Measurements from ENCODE around the gene ANKS1B. TPM values are rescaled to one million over a fixed set of nuclear protein-coding genes. Genes with fewer than 3 reads are reported as not detected.
"Not testable (repeated sequence)": the region's sequence is repeated elsewhere in the genome, so short reads cannot be mapped to it uniquely, and the experiment has no call there.

ANKS1B gene
- total RNA-seq, 2 experiments from 2014 or later: 0.96 to 1.1 TPM

DNA sequence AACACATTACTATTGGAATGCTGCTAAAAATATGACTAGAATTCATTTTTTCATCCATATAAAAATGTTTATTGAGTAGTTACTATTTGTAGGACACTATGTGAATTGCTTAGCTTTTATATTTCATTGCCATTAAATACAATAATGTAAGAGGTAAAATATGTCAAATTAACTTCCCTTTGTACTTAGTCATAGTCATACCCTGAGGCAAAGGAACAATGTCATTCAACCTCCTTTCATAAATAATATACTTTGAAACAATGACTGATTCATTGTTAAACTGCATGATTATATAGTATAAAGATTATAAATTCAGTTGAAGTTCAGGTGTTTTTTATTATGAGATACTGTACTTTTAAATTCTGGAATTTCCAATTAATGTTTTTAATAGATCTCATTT, 232.0 kb downstream of the ANKS1B start:
- DNase-seq: no peak
- Mint-ChIP-seq H3K4me1 (no peaks in the 10 kb centered on the region), H3K9me3 (ENCODE audit: low read depth) (peaks cover 5% of the 10 kb centered on the region), H3K4me3 (no peak overlapping the region), H3K27ac (no peak overlapping the region), H3K27me3 (no peaks in the 10 kb centered on the region), H3K36me3 (no peaks in the 10 kb centered on the region)
- no peak for ATAC-seq
- CTCF ChIA-PET: no interaction called here

DNA sequence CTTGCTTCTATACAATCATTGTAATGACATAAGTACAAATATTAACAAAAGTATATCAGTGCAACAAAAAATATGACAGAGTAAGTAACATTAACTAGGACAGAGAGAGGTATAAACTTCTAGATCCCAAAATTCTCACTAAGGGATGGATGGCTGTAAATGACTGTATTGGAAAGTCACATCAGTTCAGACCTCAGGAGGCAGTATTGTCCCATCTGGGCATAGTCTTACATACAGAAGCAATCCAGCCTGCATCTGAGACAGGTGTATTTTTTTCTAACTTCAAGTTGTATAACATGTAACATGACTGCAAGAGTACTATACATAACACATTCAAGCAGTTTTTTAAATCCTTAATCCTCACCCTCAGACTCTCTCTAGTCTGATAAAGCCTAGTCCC, 238.2 kb downstream of the ANKS1B start:
- DNase-seq (no peak), ATAC-seq (no peak)
- Mint-ChIP-seq H3K4me3 (no peak overlapping the region), H3K27ac (no peak overlapping the region), H3K36me3 (no peaks in the 10 kb centered on the region), H3K4me1 (no peaks in the 10 kb centered on the region), H3K9me3 (ENCODE audit: low read depth) (no peaks in the 10 kb centered on the region), H3K27me3 (no peaks in the 10 kb centered on the region)
- CTCF ChIA-PET: no interaction called here

DNA sequence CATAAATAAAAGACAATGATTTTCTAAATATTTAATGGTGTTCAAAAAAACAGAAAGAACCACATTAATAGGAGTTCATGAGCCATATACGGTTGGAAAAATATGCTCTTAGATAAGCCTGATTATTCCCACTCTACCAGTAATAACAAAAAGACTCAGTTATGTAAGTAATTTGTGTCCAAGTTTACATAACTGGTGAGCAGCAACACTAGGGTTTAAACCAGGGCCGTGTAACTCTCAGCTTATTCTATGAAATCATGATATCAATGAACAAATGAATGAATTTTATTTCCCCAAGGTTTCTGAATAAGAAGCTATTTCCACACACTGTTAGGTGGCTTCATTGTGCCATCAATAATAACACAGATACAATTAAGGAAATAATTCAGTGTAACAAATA, 238.8 kb downstream of the ANKS1B start:
- H3K4me1 Mint-ChIP-seq: no peaks in the 10 kb centered on the region
- DNase-seq (no peak), ATAC-seq (no peak)
- H3K36me3 Mint-ChIP-seq: no peaks in the 10 kb centered on the region
- no peak overlapping the region for H3K27ac Mint-ChIP-seq
- H3K27me3 Mint-ChIP-seq: no peaks in the 10 kb centered on the region
- H3K4me3 Mint-ChIP-seq: no peak overlapping the region
- no peaks in the 10 kb centered on the region for H3K9me3 Mint-ChIP-seq (ENCODE audit: low read depth)
- CTCF ChIA-PET: no interaction called here

- CTCF ChIA-PET: no interaction called here
- Mint-ChIP-seq H3K4me1 (no peaks in the 10 kb centered on the region), H3K4me3 (no peak overlapping the region), H3K27me3 (no peaks in the 10 kb centered on the region), H3K36me3 (no peaks in the 10 kb centered on the region), H3K9me3 (ENCODE audit: low read depth) (no peaks in the 10 kb centered on the region), H3K27ac (no peak overlapping the region)
- ATAC-seq: no peak
- DNase-seq: no peak
These were observed 239.6 kb downstream of the ANKS1B start for GRCh38 chr12:99745121-99745520.

DNA sequence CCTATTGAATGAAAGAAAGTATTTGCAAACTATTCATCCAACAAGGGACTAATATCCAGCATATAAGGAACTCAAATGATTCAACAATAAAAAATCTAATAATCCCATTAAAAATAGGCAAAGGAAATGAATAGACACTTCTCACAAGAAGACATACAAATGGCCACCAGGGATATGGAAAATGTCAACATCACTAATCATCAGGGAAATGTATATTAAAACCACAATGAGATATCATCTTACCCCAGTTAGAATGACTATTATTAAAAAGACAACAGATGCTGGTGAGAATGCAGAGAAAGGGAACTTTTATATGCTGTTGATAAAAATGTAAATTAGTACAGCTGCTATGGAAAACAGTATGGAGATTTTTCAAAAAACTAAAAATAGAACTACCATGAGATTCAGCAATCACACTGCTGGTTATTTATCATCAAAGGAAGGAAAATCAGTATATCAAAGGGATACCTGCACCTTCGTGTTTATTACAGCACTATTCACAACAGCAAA, 247.9 kb downstream of the ANKS1B start:
- H3K36me3 Mint-ChIP-seq: no peaks in the 10 kb centered on the region
- CTCF ChIA-PET: no interaction called here
- H3K27me3 Mint-ChIP-seq: no peaks in the 10 kb centered on the region
- ATAC-seq (no peak), DNase-seq (no peak)
- peaks cover 8% of the 10 kb centered on the region for H3K9me3 Mint-ChIP-seq (ENCODE audit: low read depth)
- H3K4me1 Mint-ChIP-seq: no peaks in the 10 kb centered on the region
- no peak overlapping the region for H3K4me3 Mint-ChIP-seq
- H3K27ac Mint-ChIP-seq: no peak overlapping the region

GRCh38 chr12:99732131-99732530, 252.6 kb downstream of the ANKS1B start:
- ATAC-seq (no peak), DNase-seq (no peak)
- CTCF ChIA-PET: no interaction called here
- no peaks in the 10 kb centered on the region for H3K36me3 Mint-ChIP-seq
- no peak overlapping the region for H3K4me3 Mint-ChIP-seq
- no peaks in the 10 kb centered on the region for H3K4me1 Mint-ChIP-seq
- no peaks in the 10 kb centered on the region for H3K27me3 Mint-ChIP-seq
- peaks cover 3% of the 10 kb centered on the region for H3K9me3 Mint-ChIP-seq (ENCODE audit: low read depth)
- no peak overlapping the region for H3K27ac Mint-ChIP-seq

GRCh38 chr12:99722690-99723486, 261.8 kb downstream of the ANKS1B start:
- Mint-ChIP-seq H3K9me3 (ENCODE audit: low read depth) (peaks cover 5% of the 10 kb centered on the region), H3K36me3 (no peaks in the 10 kb centered on the region), H3K4me3 (no peak overlapping the region), H3K27me3 (no peaks in the 10 kb centered on the region), H3K27ac (no peak overlapping the region), H3K4me1 (no peaks in the 10 kb centered on the region)
- DNase-seq (no peak), ATAC-seq (no peak)
- CTCF ChIA-PET: no interaction called here

DNA sequence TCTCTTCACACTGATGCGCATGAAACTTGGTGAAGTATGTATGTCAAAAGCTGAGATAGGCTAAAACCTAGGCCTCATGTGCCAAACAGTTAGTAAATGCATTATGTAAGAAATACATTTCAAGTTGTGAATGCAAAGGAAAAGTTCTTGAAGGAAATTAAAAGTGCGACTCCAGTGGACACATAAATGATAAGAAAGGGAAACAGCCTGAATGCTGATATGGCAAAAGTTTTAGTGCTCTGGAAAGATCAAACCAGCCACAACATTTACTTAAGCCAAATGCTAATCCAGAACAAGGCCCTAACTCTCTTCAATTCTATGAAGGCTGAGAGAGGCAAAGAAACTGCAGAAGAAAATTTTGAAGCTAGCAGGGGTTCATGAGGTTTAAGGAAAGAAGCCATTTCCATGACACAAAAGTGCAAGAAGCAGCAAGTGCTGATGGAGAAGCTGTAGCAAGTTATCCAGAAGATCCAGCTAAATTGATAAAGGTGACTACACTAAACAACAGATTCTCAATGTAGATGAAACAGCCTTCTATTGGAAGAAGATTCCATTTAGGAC, 262.9 kb downstream of the ANKS1B start:
- CTCF ChIA-PET: interaction anchor here (1.7 kb wide), 1 partner anchor 16 kb away, joined by 3 read pairs; no protein-coding TSS in a partner anchor
- Mint-ChIP-seq H3K27me3 (no peaks in the 10 kb centered on the region), H3K4me1 (no peaks in the 10 kb centered on the region), H3K9me3 (ENCODE audit: low read depth) (peaks cover 5% of the 10 kb centered on the region), H3K4me3 (no peak overlapping the region), H3K36me3 (no peaks in the 10 kb centered on the region), H3K27ac (no peak overlapping the region)
- no peak for ATAC-seq
- DNase-seq: no peak

DNA sequence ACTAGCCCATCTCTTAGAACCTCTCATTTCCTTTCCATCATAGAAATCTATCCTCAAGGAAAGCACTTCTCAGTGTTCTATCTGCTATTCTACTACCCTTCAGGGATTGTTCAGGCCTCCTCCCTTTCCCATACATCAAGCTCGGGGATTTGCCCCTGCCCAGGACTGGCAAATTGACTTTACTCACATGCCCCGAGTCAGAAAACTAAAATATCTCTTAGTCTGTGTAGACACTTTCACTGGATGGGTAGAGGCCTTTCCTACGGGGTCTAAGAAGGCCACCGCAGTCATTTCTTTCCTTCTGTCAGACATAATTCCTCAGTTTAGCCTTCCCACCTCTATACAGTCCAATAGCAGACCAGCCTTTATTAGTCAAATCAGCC, 264.7 kb downstream of the ANKS1B start:
- CTCF ChIA-PET; H3K36me3 Mint-ChIP-seq; H3K4me1 Mint-ChIP-seq; DNase-seq; H3K9me3 Mint-ChIP-seq (ENCODE audit: low read depth); ATAC-seq; H3K4me3 Mint-ChIP-seq; H3K27me3 Mint-ChIP-seq; H3K27ac Mint-ChIP-seq: not testable (repeated sequence)

GRCh38 chr12:99719411-99720082, 265.2 kb downstream of the ANKS1B start:
- H3K4me1 Mint-ChIP-seq: not testable (repeated sequence)

DNA sequence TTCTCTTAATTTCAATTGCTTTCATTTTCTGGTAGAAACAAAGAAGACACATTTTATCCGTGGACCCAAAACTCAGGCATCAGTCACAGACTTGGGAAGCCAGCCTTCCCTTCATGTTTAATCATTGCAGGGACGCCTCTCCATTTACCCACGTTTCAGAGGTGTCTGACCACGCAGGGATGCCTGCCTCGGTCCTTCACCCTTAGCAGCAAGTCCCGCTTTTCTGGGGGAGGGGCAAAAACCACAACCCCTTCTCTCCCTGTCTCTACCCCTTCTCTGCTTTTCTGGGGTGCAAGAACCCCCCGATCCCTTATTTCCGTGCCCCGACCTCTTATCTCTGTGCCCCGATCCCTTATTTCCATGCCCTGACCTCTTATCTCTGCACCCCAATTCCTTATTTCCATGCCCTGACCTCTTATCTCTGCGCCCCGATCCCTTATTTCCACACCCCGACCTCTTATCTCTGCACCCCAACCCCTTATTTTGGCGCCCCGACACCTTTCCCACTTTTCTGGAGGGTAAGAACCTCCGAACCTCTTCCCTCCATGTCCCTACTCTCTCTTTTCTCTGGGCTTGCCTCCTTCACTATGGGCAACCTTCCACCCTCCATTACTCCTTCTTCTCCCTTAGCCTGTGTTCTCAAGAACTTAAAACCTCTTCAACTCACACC, 268.8 kb downstream of the ANKS1B start:
- DNase-seq; H3K27me3 Mint-ChIP-seq; ATAC-seq; H3K36me3 Mint-ChIP-seq; H3K9me3 Mint-ChIP-seq (ENCODE audit: low read depth); H3K4me3 Mint-ChIP-seq; H3K4me1 Mint-ChIP-seq; H3K27ac Mint-ChIP-seq; CTCF ChIA-PET: not testable (repeated sequence)

More at GRCh38 chr12:99719411-99720082, 265.2 kb downstream of the ANKS1B start:
- CTCF ChIA-PET; H3K36me3 Mint-ChIP-seq; H3K9me3 Mint-ChIP-seq (ENCODE audit: low read depth); H3K4me3 Mint-ChIP-seq; H3K27me3 Mint-ChIP-seq; ATAC-seq; H3K27ac Mint-ChIP-seq; DNase-seq: not testable (repeated sequence)

DNA sequence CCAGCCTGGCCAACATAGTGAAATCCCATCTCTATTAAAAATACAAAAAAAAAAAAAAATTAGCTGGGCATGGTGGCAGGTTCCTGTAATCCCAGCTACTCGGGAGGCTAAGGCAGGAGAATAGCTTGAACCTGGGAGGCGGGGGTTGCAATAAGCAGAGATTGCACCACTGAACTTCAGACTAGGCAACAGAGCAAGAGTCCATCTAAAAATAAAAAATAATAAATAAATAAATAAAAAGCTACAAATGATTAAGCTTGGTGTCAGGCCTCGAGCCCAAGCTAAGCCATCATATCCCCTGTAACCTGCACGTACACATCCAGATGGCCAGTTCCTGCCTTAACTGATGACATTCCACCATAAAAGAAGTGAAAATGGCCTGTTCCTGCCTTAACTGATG, 269.8 kb downstream of the ANKS1B start:
- H3K9me3 Mint-ChIP-seq (ENCODE audit: low read depth); H3K27me3 Mint-ChIP-seq; H3K27ac Mint-ChIP-seq; H3K4me1 Mint-ChIP-seq; H3K4me3 Mint-ChIP-seq; ATAC-seq; DNase-seq; H3K36me3 Mint-ChIP-seq; CTCF ChIA-PET: not testable (repeated sequence)

GRCh38 chr12:99713946-99714520, 270.7 kb downstream of the ANKS1B start:
- CTCF ChIA-PET: no interaction called here
- no peaks in the 10 kb centered on the region for H3K36me3 Mint-ChIP-seq
- DNase-seq: no peak
- ATAC-seq: no peak
- H3K27me3 Mint-ChIP-seq: no peaks in the 10 kb centered on the region
- H3K4me3 Mint-ChIP-seq: no peak overlapping the region
- peaks cover 4% of the 10 kb centered on the region for H3K9me3 Mint-ChIP-seq (ENCODE audit: low read depth)
- H3K4me1 Mint-ChIP-seq: no peaks in the 10 kb centered on the region
- H3K27ac Mint-ChIP-seq: no peak overlapping the region

Measured in activated CD8-positive, alpha-beta memory T cell treated with anti-CD3 and anti-CD28 coated beads, Interleukin-2, amount 10 ng/mL, durations not matched to agents 7 days and 5 days (primary cell).